HepG2 (cell line): ENCODE results near the gene ODAD2.

ENCODE experiments used
- JUND ChIP-seq: sonication (generic); formaldehyde crosslinking; IDR thresholded peaks from 2 replicates; pipeline ENCODE4 v1.8.0; 2022; ENCODE audit warnings: mild to moderate bottlenecking, missing genetic modification reagents
- KLF16 ChIP-seq, 2 experiments: sonication (generic) in 1 of 2; formaldehyde crosslinking in 1 of 2; IDR thresholded peaks; 2 replicates each; pipeline versions ENCODE4 v1.6.1 to v1.8.0; 2016 to 2023; ENCODE audit warnings: missing genetic modification reagents in 2 of 2, missing compliant biosample characterization in 1 of 2
- PHF20 ChIP-seq: sonication (generic); formaldehyde crosslinking; IDR thresholded peaks from 2 replicates; pipeline ENCODE4 v1.5.0; 2020; ENCODE audit warnings: mild to moderate bottlenecking, missing genetic modification reagents
- POLR2A ChIP-seq, 2 experiments: IDR thresholded peaks; 2 replicates each; pipeline ENCODE4 v1.6.1; 2011; ENCODE audit warnings: low read depth in 2 of 2, low read length in 2 of 2, mild to moderate bottlenecking in 1 of 2, moderate library complexity in 1 of 2; ENCODE audit not compliant: insufficient read depth in 1 of 2
- POLR2AphosphoS5 ChIP-seq: IDR thresholded peaks from 2 replicates; pipeline ENCODE4 v1.6.1; 2012; ENCODE audit warnings: low read depth, low read length
- RAD21 ChIP-seq: fragments of 450-650 bp; formaldehyde crosslinking; IDR thresholded peaks from 2 replicates; pipeline ENCODE4 v1.5.0; 2020; ENCODE audit warnings: mild to moderate bottlenecking
- SOX6 ChIP-seq, 2 experiments: fragments of 450-650 bp in 1 of 2; sonication (generic) in 1 of 2; formaldehyde crosslinking in 1 of 2; IDR thresholded peaks; 2 replicates each; pipeline versions ENCODE4 v1.4.0 to v1.6.1; 2017 to 2020; ENCODE audit warnings: antibody characterized with exemption in 1 of 2, mild to moderate bottlenecking in 1 of 2, missing genetic modification reagents in 1 of 2
- USF2 ChIP-seq, 2 experiments: sonication (generic) in 1 of 2; formaldehyde crosslinking in 1 of 2; IDR thresholded peaks; 2 replicates each; pipeline versions ENCODE4 v1.5.1 to v1.6.1; 2011 to 2020; ENCODE audit warnings: borderline replicate concordance in 1 of 2, low read depth in 1 of 2, low read length in 1 of 2, mild to moderate bottlenecking in 1 of 2, missing genetic modification reagents in 1 of 2, moderate library complexity in 1 of 2
- ZBTB7A ChIP-seq: sonication (generic); formaldehyde crosslinking; IDR thresholded peaks from 2 replicates; pipeline ENCODE4 v1.8.0; 2022; ENCODE audit warnings: mild to moderate bottlenecking, missing genetic modification reagents
- ZNF10 ChIP-seq: sonication (generic); formaldehyde crosslinking; IDR thresholded peaks from 2 replicates; pipeline ENCODE4 v1.4.0; 2020; ENCODE audit warnings: mild to moderate bottlenecking, low read depth, missing genetic modification reagents, borderline replicate concordance
- ZNF512 ChIP-seq: sonication (generic); formaldehyde crosslinking; IDR thresholded peaks from 2 replicates; pipeline ENCODE4 v1.4.0; 2020; ENCODE audit warnings: mild to moderate bottlenecking, missing genetic modification reagents
- TF ChIP-seq, protein P1 (sequence below): sonication (generic); formaldehyde crosslinking; IDR thresholded peaks from 2 replicates; pipeline ENCODE4 v1.4.0; 2020; ENCODE audit warnings: missing genetic modification reagents, borderline replicate concordance

DNA sequence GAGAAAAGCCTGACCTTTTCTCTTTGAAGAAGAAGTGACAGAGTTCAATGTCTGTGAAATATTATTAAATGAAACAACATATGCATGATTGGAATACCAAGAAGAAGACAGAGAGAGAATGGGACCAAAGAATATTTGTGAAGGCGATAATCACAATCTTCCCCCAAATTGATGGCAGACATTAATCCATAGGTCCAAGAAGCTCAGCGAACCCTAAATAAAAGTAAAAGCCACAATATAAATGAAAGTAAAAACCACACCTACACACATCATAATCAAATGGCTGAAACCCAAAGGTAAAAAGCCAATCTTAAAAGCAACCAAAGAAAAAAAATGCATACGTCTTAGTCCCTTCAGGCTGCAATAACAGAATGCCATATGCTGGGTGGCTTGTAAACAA lies 84.0 kb downstream of the ODAD2 start:
- TF ChIP-seq, protein P1, sequence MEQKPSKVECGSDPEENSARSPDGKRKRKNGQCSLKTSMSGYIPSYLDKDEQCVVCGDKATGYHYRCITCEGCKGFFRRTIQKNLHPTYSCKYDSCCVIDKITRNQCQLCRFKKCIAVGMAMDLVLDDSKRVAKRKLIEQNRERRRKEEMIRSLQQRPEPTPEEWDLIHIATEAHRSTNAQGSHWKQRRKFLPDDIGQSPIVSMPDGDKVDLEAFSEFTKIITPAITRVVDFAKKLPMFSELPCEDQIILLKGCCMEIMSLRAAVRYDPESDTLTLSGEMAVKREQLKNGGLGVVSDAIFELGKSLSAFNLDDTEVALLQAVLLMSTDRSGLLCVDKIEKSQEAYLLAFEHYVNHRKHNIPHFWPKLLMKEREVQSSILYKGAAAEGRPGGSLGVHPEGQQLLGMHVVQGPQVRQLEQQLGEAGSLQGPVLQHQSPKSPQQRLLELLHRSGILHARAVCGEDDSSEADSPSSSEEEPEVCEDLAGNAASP (CRISPR knock-in tag), result no peak
- TF ChIP-seq POLR2A (IDR thresholded peaks at IDR 0.05; ENCODE audit: insufficient read depth in 1 of 2, low read depth in 2 of 2, low read length in 2 of 2) (no peak), SOX6 (IDR thresholded peaks at IDR 0.05) (no peak), SOX6 (CRISPR knock-in tag; IDR thresholded peaks at IDR 0.05) (no peak), KLF16 (CRISPR knock-in tag; IDR thresholded peaks at IDR 0.05) (no peak), POLR2AphosphoS5 (no peak), ZNF10 (CRISPR knock-in tag) (no peak), USF2 (IDR thresholded peaks at IDR 0.05; ENCODE audit: low read depth, low read length) (no peak), USF2 (CRISPR knock-in tag; IDR thresholded peaks at IDR 0.05; ENCODE audit: borderline replicate concordance) (no peak), RAD21 (CRISPR knock-in tag) (no peak), JUND (CRISPR knock-in tag) (no peak), ZBTB7A (CRISPR knock-in tag) (no peak), ZNF512 (CRISPR knock-in tag) (no peak), PHF20 (CRISPR knock-in tag) (no peak)
